Keratinocyte (primary cell): Measurements from ENCODE around the gene LTB4R.

ENCODE experiments used
- CTCF ChIP-seq, 3 experiments: IDR thresholded peaks in 1 of 3; conservative IDR thresholded peaks in 1 of 3; optimal IDR thresholded peaks in 1 of 3; 2 replicates in 2 of 3; 3 replicates in 1 of 3; pipeline versions ENCODE3 to v1.5.1; 2011; ENCODE audit warnings: low read length in 3 of 3, mild to moderate bottlenecking in 3 of 3, moderate library complexity in 2 of 3, control low read depth in 1 of 3, inconsistent platforms in 1 of 3; ENCODE audit not compliant: insufficient read depth in 2 of 3; ENCODE audit errors: extremely low read depth in 1 of 3
- EZH2 ChIP-seq: IDR thresholded peaks from one replicate; pipeline ENCODE4 v1.6.1; 2012; ENCODE audit warnings: inconsistent platforms, mild to moderate bottlenecking, low read length, moderate library complexity

- TF ChIP-seq CTCF (optimal IDR thresholded peaks at IDR 0.05 in 1 of 3, IDR thresholded peaks at IDR 0.05 in 1 of 3, conservative IDR thresholded peaks at IDR 0.05 in 1 of 3; ENCODE audit: extremely low read depth in 1 of 3, insufficient read depth in 2 of 3, low read length in 3 of 3): no peak
- no peak for TF ChIP-seq EZH2
These were observed 38.8 kb upstream of the LTB4R start for GRCh38 chr14:24272467-24272866.
